ENCODE results near the gene KAZN.
"Not testable (repeated sequence)": the region's sequence is repeated elsewhere in the genome, so short reads cannot be mapped to it uniquely, and the experiment has no call there.

The KAZN gene

DNA sequence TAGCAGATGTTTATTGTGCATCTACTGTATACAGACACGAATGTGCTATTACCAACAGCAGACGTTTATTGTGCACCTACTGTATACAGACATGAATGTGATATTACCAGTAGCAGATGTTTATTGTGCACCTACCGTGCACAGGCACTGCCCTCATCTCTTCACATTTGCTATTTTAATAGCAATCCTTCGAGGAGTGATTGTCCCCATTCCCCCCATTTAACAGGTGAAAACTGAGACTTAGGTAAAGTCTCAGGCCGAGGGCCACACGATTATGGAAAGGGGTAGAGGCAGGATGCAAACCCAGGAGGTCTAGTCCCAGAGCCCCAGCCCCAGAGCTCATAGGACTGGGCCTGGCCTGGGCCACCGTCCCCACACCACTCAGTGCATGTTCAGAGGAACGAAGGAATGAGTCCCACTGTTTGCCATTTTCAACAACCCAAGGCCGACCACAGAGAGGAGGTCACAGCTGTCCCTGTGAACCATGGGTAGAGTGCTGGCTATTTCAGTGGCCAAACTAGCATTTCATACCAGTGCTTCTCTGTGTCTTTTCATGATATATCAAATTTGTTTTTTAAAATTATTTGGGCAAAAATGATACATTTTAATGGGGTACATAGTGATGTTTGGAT lies 440.6 kb downstream of the KAZN start:
- DNase-seq (ENCODE audit: insufficient read length, low spot score) (no peak), FAIRE-seq (no peak)

- no peak for FAIRE-seq
- no peak for DNase-seq (ENCODE audit: insufficient read length, low spot score)
Measured at GRCh38 chr1:15039901-15040300, 441.4 kb downstream of the KAZN start.

DNA sequence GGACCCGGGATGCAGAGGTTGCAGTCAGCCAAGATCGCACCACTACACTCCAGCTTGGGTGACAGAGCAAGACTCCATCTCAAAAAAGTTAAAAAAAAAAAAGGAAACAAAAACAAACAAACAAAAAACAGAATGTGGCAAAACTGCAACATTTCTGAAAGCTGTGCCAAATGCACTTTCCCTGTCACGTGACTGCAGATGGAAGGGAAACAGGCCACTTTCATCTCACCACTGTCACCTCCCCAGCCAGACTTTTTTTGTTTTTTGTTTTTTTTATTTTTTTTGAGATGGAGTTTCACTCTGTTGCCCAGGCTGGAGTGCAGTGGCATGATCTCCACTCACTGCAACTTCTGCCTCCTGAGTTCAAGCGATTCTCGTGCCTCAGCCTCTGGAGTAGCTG lies 442.2 kb downstream of the KAZN start:
- FAIRE-seq; DNase-seq (ENCODE audit: insufficient read length, low spot score): not testable (repeated sequence)

- DNase-seq (ENCODE audit: insufficient read length, low spot score) (no peak), FAIRE-seq (no peak)
Measured at GRCh38 chr1:15042866-15043265, 444.4 kb downstream of the KAZN start.

GRCh38 chr1:15043934-15044333 lies 445.4 kb downstream of the KAZN start:
- no peak for DNase-seq (ENCODE audit: insufficient read length, low spot score)
- no peak for FAIRE-seq

- DNase-seq (ENCODE audit: insufficient read length, low spot score) (no peak), FAIRE-seq (no peak)
Measured at GRCh38 chr1:15045123-15045522, 446.6 kb downstream of the KAZN start.

DNA sequence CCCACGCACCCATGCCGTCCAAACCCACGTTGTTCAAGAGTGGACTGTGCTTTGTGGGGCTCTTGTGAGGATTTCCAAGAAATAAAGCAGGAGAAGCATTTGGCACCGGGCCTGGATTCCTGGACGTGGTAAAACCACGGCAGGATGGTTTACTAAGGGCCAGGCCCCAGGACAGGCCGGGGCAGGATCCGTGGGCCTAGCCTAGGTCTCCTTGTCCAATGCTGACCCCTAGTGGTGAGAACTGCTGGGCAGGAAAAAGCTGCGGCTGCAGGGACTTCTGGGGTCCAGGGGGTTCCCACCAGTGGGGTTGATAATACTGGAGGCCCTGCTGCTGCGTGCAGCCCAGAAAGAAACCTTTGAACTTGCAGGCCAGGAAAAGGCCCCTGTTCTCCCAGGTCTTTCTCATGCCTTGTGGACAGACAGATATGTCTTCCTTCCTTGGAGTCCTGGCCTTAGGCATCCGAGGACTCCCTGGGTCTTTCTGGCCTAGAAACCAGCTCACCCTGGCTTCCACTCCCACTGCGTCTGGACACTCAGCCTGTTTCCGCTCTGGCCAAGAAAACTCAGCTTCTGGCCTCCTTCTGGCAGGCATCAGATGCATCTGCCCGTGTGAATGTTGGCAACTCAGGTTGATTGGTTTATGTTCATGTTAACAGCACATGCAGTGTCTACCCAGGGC lies 448.1 kb downstream of the KAZN start:
- DNase-seq (ENCODE audit: insufficient read length, low spot score) = peak; percentile 77
- peak; percentile 14 for FAIRE-seq

- no peak for DNase-seq (ENCODE audit: insufficient read length, low spot score)
- FAIRE-seq = no peak
Measured at GRCh38 chr1:15047237-15047636, 448.8 kb downstream of the KAZN start.

- FAIRE-seq (no peak), DNase-seq (ENCODE audit: insufficient read length, low spot score) (no peak)
Measured at GRCh38 chr1:15048437-15048980, 450.0 kb downstream of the KAZN start.

DNA sequence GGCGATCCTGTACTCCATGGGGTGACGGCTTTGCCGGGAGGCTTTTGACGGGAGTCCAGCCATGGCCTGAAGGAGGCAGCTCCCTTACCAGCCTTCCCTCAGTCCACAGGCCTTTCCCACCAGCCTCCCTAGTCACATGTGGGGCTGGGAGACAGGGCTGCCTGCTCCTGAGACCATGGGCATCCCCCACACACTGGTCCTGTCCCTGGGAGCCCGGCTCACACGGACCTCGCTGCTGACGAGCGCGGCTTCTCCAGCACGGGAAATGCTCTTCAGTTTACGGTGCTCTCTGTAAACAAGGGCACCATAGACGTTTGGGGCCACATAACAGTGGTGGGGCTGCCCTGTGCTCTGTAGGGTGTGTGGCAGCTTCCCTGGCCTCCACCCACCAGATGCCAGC lies 450.6 kb downstream of the KAZN start:
- DNase-seq (ENCODE audit: insufficient read length, low spot score) = no peak
- FAIRE-seq = no peak

GRCh38 chr1:15051882-15052528 lies 453.5 kb downstream of the KAZN start:
- DNase-seq (ENCODE audit: insufficient read length, low spot score) = no peak
- FAIRE-seq = no peak

DNA sequence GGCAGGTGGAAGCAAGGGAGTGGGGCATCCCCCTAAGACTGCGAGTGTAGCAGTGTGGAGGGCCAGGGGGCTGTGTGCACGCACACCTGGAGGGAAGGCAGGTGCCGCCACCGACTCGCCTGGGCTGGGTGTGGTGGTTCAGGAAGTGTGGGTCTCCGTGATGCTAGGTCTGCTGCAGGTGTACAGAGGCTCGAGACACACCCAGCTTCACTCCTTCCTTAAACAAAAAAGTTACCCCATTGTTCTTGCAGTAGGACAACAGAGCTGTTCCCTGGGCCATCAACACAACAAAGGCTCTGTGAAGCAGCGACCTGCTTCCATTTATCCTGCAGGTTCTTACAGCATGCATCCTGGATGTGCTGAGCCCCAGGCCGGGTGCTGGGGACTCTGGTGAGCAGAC lies 454.7 kb downstream of the KAZN start:
- FAIRE-seq = no peak
- DNase-seq (ENCODE audit: insufficient read length, low spot score) = no peak

DNA sequence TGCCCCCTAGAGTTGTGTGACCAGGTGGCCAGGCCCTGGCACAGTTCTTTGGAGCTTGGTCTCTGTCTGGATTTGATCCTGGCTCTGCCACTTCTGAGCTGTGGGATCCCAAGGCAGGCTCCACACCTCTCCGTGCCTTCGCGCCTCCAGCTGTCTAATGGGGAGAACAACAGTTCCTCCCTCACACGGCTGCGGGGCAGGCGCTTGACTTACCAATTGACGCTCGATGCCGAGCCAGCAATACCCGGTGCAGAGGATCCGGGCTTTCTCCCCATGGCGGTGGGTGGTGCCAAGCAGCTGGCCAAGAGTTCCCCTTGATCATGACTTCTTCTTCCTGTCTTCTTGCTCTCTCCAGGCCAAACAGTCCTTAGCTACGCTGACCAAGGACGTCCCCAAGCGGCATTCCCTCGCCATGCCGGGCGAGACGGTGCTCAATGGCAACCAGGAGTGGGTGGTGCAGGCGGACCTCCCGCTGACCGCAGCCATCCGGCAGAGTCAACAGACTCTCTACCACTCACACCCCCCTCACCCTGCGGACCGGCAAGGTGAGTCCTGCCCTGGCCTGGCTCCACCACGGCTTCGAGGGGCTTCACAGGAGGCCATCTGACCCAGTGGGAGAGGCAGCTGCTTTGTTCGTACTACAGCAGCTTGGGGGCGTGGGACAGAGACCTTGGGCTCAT lies 457.4 kb downstream of the KAZN start:
- DNase-seq (ENCODE audit: insufficient read length, low spot score) = no peak
- no peak for FAIRE-seq

DNA sequence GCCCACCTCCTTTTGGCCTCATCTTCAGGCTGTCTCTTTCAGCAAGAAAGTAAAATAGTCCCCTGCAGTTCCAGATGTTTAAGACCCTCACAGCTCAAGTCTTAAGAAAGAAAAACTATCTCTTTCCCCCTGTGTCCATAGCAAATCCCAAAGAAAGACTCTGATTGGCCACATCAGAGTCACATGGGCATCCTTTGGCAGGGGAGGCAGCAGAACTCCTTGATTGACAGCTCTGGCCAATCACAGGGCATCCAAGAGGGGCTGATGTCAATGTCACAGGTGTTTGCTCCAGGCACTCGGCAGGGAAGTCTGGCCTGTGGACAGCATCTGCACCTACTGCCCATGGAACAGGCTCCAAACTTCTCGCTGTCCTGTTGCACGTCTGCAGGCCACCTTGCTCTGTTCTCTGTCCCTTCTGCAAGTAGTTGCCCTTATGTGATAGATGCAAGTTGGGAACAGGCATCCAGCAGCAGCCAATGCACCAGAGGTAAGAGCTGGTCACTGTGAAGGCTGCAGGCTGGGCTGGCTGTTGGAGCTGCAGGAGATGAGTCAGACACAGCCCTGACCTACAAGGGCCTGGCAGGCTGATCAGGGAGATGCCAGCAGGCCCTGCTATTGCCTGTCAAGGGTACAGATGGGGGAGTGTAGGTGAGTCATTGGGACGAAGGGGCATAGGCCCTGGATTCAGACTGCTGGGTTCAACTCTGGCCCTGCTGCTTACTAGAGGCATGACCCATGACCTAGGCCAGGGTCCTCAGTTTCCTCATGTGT lies 458.2 kb downstream of the KAZN start:
- FAIRE-seq (no peak), DNase-seq (ENCODE audit: insufficient read length, low spot score) (no peak)

DNA sequence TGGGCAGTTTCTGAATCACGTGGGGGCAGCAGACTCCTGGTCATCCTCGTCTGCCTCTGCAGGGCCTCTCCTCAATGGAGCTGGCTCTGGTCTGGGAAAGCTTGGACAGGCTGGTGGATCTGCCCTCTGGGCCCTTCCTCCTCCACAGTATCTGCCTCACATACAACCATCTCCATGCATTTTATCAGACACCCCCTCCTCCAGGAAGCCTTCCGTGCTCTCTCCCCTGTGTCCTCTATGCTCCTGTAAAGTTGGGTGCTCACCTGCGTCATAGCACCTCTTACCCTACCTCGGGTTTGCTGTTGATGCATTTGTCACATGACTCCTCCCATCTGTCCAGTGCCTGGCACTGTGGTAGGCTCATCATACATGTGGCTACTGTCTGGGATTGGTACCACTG lies 459.3 kb downstream of the KAZN start:
- DNase-seq (ENCODE audit: insufficient read length, low spot score) (no peak), FAIRE-seq (no peak)

DNA sequence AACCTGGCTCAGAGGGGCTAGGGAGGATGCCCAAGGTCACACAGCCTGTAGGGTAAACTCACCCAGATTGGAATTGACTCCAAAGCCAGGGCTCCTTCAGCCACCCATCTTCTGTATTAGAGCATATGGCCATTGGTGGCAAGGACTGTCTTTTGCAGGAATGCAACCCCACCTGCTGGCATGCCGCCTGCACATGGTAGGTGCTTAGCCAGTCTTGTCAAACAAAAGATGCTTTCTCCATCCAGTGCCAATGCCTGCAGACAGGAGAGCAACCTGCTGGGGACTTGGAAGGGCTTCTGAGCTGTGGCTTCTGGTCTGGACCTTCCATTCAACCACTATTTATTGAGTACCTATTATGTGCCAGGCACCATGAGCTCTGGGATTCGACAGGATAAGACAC lies 459.8 kb downstream of the KAZN start:
- DNase-seq (ENCODE audit: insufficient read length, low spot score) (no peak), FAIRE-seq (no peak)

DNA sequence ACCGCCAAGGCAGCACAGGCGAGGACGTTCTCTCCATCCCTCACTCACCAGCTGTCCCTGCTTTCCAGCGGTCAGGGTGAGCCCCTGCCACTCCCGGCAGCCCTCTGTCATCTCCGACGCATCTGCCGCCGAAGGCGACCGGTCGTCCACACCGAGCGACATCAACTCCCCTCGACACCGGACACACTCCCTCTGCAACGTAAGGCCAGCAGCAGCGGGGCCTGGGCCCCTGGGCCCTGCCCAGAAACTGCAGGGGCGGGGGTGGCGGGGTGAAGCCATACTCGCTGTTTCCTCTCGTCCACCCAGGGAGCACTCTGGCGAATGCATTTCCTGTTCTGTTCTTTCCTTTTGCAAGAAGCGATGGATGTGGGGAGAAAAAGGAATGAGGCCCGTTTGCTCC lies 461.6 kb downstream of the KAZN start:
- no peak for DNase-seq (ENCODE audit: insufficient read length, low spot score)
- no peak for FAIRE-seq

- DNase-seq (ENCODE audit: insufficient read length, low spot score) (no peak), FAIRE-seq (no peak)
Measured at GRCh38 chr1:15062479-15063099, 464.1 kb downstream of the KAZN start.

GRCh38 chr1:15063346-15063745 lies 464.9 kb downstream of the KAZN start:
- DNase-seq (ENCODE audit: insufficient read length, low spot score) (no peak), FAIRE-seq (no peak)

- FAIRE-seq = no peak
- DNase-seq (ENCODE audit: insufficient read length, low spot score) = no peak
Measured at GRCh38 chr1:15063783-15064182, 465.3 kb downstream of the KAZN start.

Measured in GM19239 (cell line).